Pancreas (tissue), 10 donors: ENCODE results near the gene FRMD5. TPM values are rescaled to one million over a fixed set of nuclear protein-coding genes. Genes with fewer than 3 reads are reported as not detected.

Experiments used
- ATAC-seq, 4 donors: fragments of 200-7000 bp; cut with Tn5 transposase; one replicate each; pipeline versions ENCODE4 v1.8.0 to v1.9.1; 2020; ENCODE audit warnings: mild to moderate bottlenecking in 4 of 4, moderate library complexity in 4 of 4
- DNase-seq, 6 donors: peaks; one replicate each; pipeline ENCODE4 v3.0.0-alpha.2; 2020
- FAIRE-seq: peaks from 2 replicates; lab custom pipeline; 2012; peaks lifted over from hg19 to GRCh38; lab: Jason Lieb, UNC
- H3K27ac ChIP-seq, 4 donors: fragments of 200-600 bp; sonication (generic); 1 replicate in 3 of 4; 2 replicates in 1 of 4; pipeline versions ENCODE4 v1.5.0 to v1.8.0; 2020
- H3K27me3 ChIP-seq, 4 donors: fragments of 200-600 bp; one replicate each; pipeline ENCODE4 v1.8.0; 2021
- H3K36me3 ChIP-seq, 3 donors: fragments of 200-600 bp; sonication (generic) in 1 of 3; one replicate each; pipeline versions ENCODE4 v1.5.0 to v1.8.0; 2020 to 2021
- H3K4me1 ChIP-seq, 3 donors: fragments of 200-600 bp; one replicate each; pipeline ENCODE4 v1.8.0; 2021
- H3K4me3 ChIP-seq, 4 donors: fragments of 200-600 bp; sonication (generic) in 2 of 4; one replicate each; pipeline versions ENCODE4 v1.5.0 to v1.8.0; 2020 to 2021
- H3K9me3 ChIP-seq, 4 donors: fragments of 200-600 bp; one replicate each; pipeline ENCODE4 v1.8.0; 2021
- CTCF ChIP-seq, 4 donors: fragments of 200-600 bp; sonication (generic) in 3 of 4; IDR thresholded peaks; one replicate each; pipeline versions ENCODE4 v1.5.0 to v1.8.0; 2021; ENCODE audit warnings: antibody characterized with exemption in 4 of 4
- WGBS, 2 donors: extraction: QIAGEN DNeasy Blood & Tissue Kit; methylation state at CpG; one replicate each; pipeline ENCODE4 v1.1.7; 2013; 5-methylcytosine and 5-hydroxymethylcytosine counted together
- intact Hi-C, 3 donors: fragments of 100-400 bp; cut with DNase I; formaldehyde crosslinking; loops; one replicate each; pipeline versions ENCODE4 v1.11.1 to v1.14.2; 2022
- polyA plus RNA-seq, 2 donors: library from polyadenylated mRNA; stranded (reverse); fragments of 200-250 nt; gene quantifications; one replicate each; pipeline ENCODE4 v1.2.3, GENCODE V29; 2013
- total RNA-seq, 6 donors: library from RNA; stranded (reverse); fragmentation: NEBNext Ultra II Directional in 4 of 6; extraction: Animal tissue kit (Norgen Biotek cat#: 25700) in 4 of 6; gene quantifications; one replicate each; pipeline versions ENCODE4 v1.2.1 to v1.2.4, GENCODE V29; 2021 to 2023
- donor health status: healthy with polysubstance abuse.
- donor health status: DM: no; HTN: no; CAD: no; lungs with moderate emphysema.
- donor health status: DM: no; HTN: no; CAD: no.
- donor health status: control.
- donor health status: control.
- donor health status: Bipolar disorder and iron deficiency.
- donor health status: DM: yes; HTN: yes; CAD: no.
- donor health status: DM: no; HTN: no; CAD: no.
- donor health status: DM: no; HTN: no; CAD: no.
- donor health status: DM: yes; HTN: yes; CAD: no.

The FRMD5 gene
- total and polyA plus RNA-seq, 8 donors, result 0.04 to 1.5 (median 0.35) TPM; not detected in 1

- DNase-seq (no peak), FAIRE-seq (no peak), ATAC-seq (no peak)
- H3K4me3 ChIP-seq, result no peak overlapping the region
- no peaks in the 10 kb centered on the region for H3K27me3 ChIP-seq
- WGBS, 2 donors, result 85 to 89% methylated on average over 5 of the region's 5 CpGs
- no peaks in the 10 kb centered on the region for H3K9me3 ChIP-seq
- intact Hi-C loops, result no loop called here
- H3K4me1 ChIP-seq, result no peaks in the 10 kb centered on the region
- no peaks in the 10 kb centered on the region for H3K36me3 ChIP-seq
- no peak overlapping the region for H3K27ac ChIP-seq
- TF ChIP-seq CTCF (IDR thresholded peaks at IDR 0.05), result no peak
Observed at GRCh38 chr15:44081026-44082013, 113.8 kb downstream of the FRMD5 start.

- intact Hi-C loops, result no loop called here
- WGBS, 2 donors, result 69 to 80% methylated on average over 3 of the region's 3 CpGs
Observed at GRCh38 chr15:44075535-44075934, 119.5 kb downstream of the FRMD5 start.

GRCh38 chr15:44069489-44069888 lies 125.6 kb downstream of the FRMD5 start:
- Histone ChIP-seq H3K27me3 (no peaks in the 10 kb centered on the region), H3K27ac (no peak overlapping the region), H3K9me3 (no peaks in the 10 kb centered on the region), H3K4me3 (no peak overlapping the region), H3K36me3 (no peaks in the 10 kb centered on the region), H3K4me1 (no peaks in the 10 kb centered on the region)
- intact Hi-C loops, result loop anchor here in 2 of 3 donors (10.0 kb wide), 1 partner anchor 165 kb away; no protein-coding TSS in a partner anchor
- ATAC-seq (no peak), FAIRE-seq (no peak), DNase-seq (no peak)
- 94% methylated on average over 1 of the region's 1 CpG for WGBS, 2 donors
- TF ChIP-seq CTCF (IDR thresholded peaks at IDR 0.05), result no peak

More at GRCh38 chr15:44075535-44075934, 119.5 kb downstream of the FRMD5 start:
- DNase-seq (no peak), FAIRE-seq (no peak), ATAC-seq (no peak)
- Histone ChIP-seq H3K4me1 (no peaks in the 10 kb centered on the region), H3K36me3 (no peaks in the 10 kb centered on the region), H3K9me3 (no peaks in the 10 kb centered on the region), H3K27me3 (no peaks in the 10 kb centered on the region), H3K4me3 (no peak overlapping the region), H3K27ac (no peak overlapping the region)
- no peak for TF ChIP-seq CTCF (IDR thresholded peaks at IDR 0.05)

- no peak overlapping the region for H3K4me3 ChIP-seq
- no peaks in the 10 kb centered on the region for H3K4me1 ChIP-seq
- ATAC-seq (no peak), DNase-seq (no peak), FAIRE-seq (no peak)
- no peak for TF ChIP-seq CTCF (IDR thresholded peaks at IDR 0.05)
- H3K27ac ChIP-seq, result no peak overlapping the region
- 48 to 61% methylated on average over 2 of the region's 2 CpGs for WGBS, 2 donors
- no peaks in the 10 kb centered on the region for H3K36me3 ChIP-seq
- no peaks in the 10 kb centered on the region for H3K9me3 ChIP-seq
- H3K27me3 ChIP-seq, result no peaks in the 10 kb centered on the region
- intact Hi-C loops, result loop anchor here in 2 of 3 donors (10.0 kb wide), 1 partner anchor 164 kb away; no protein-coding TSS in a partner anchor
Observed at GRCh38 chr15:44068347-44068746, 126.7 kb downstream of the FRMD5 start.
